MG63 (cell line): ENCODE data around the gene TUBGCP2. TPM values are rescaled to one million over a fixed set of nuclear protein-coding genes. Genes with fewer than 3 reads are reported as not detected.
"Not testable (repeated sequence)": the region's sequence is repeated elsewhere in the genome, so short reads cannot be mapped to it uniquely, and the experiment has no call there.

Source experiments
- DNase-seq: peaks from one replicate; pipeline ENCODE4 v3.0.0-alpha.2; 2020
- H3K27me3 ChIP-seq: fragments of 250-450 bp; sonication (Bioruptor Pico); 2 replicates; pipeline ENCODE4 v1.5.1; 2020; ENCODE audit warnings: mild to moderate bottlenecking, moderate library complexity
- H3K36me3 ChIP-seq: fragments of 250-450 bp; sonication (Bioruptor Pico); 2 replicates; pipeline ENCODE4 v1.5.1; 2020; ENCODE audit warnings: mild to moderate bottlenecking, moderate library complexity
- H3K4me3 ChIP-seq: fragments of 250-450 bp; sonication (Bioruptor Pico); 2 replicates; pipeline ENCODE4 v1.5.1; 2020; ENCODE audit warnings: mild to moderate bottlenecking, moderate library complexity
- H3K9me3 ChIP-seq: fragments of 250-450 bp; sonication (Bioruptor Pico); 2 replicates; pipeline ENCODE4 v1.5.1; 2020; ENCODE audit warnings: mild to moderate bottlenecking, moderate library complexity
- total RNA-seq: library from RNA; depleted of rRNA; stranded (reverse); fragments of >200 nt; shearing (Covaris generic); gene quantifications from 2 replicates; pipeline ENCODE4 v1.2.3, GENCODE V29; 2014; ENCODE audit warnings: low replicate concordance

Gene TUBGCP2
- total RNA-seq, 1 experiment from 2014 or later, result 80.8 TPM

- Histone ChIP-seq H3K27me3 (peaks cover 14% of the 10 kb centered on the region), H3K36me3 (no peaks in the 10 kb centered on the region), H3K4me3 (no peak overlapping the region), H3K9me3 (no peaks in the 10 kb centered on the region)
- no peak for DNase-seq
Measured at GRCh38 chr10:133239990-133240389, 68.7 kb downstream of the TUBGCP2 start.

- no peaks in the 10 kb centered on the region for H3K9me3 ChIP-seq
- DNase-seq, result no peak
- H3K27me3 ChIP-seq, result peaks cover 14% of the 10 kb centered on the region
- no peak overlapping the region for H3K4me3 ChIP-seq
- H3K36me3 ChIP-seq, result no peaks in the 10 kb centered on the region
Measured at GRCh38 chr10:133238466-133238804, 70.2 kb downstream of the TUBGCP2 start.

GRCh38 chr10:133237588-133238465, 70.8 kb downstream of the TUBGCP2 start, which contains the start of gene VENTX:
VENTX (plus strand) TSS chr10:133237855; CDS start chr10:133237915, 60 bp downstream.
- no peak for DNase-seq
- Histone ChIP-seq H3K36me3 (no peaks in the 10 kb centered on the region), H3K27me3 (peaks cover 14% of the 10 kb centered on the region), H3K9me3 (no peaks in the 10 kb centered on the region), H3K4me3 (no peak within 1 kb of the TSS)

- H3K9me3 ChIP-seq, result no peaks in the 10 kb centered on the region
- H3K4me3 ChIP-seq, result no peak overlapping the region
- H3K36me3 ChIP-seq, result no peaks in the 10 kb centered on the region
- peaks cover 14% of the 10 kb centered on the region for H3K27me3 ChIP-seq
- no peak for DNase-seq
Measured at GRCh38 chr10:133237241-133237587, 71.5 kb downstream of the TUBGCP2 start.

- no peak overlapping the region for H3K4me3 ChIP-seq
- H3K27me3 ChIP-seq, result peaks cover 14% of the 10 kb centered on the region
- no peaks in the 10 kb centered on the region for H3K36me3 ChIP-seq
- no peak for DNase-seq
- no peaks in the 10 kb centered on the region for H3K9me3 ChIP-seq
Measured at GRCh38 chr10:133236401-133237240, 72.1 kb downstream of the TUBGCP2 start.

- Histone ChIP-seq H3K4me3 (no peak overlapping the region), H3K27me3 (peaks cover 14% of the 10 kb centered on the region), H3K36me3 (no peaks in the 10 kb centered on the region), H3K9me3 (no peaks in the 10 kb centered on the region)
- no peak for DNase-seq
Measured at GRCh38 chr10:133235932-133236331, 72.7 kb downstream of the TUBGCP2 start.

- Histone ChIP-seq H3K4me3 (no peak overlapping the region), H3K27me3 (peaks cover 14% of the 10 kb centered on the region), H3K36me3 (no peaks in the 10 kb centered on the region), H3K9me3 (no peaks in the 10 kb centered on the region)
- no peak for DNase-seq
Measured at GRCh38 chr10:133235265-133235855, 73.3 kb downstream of the TUBGCP2 start.

GRCh38 chr10:133234796-133235195, 73.9 kb downstream of the TUBGCP2 start:
- peaks cover 14% of the 10 kb centered on the region for H3K27me3 ChIP-seq
- not testable (repeated sequence) for H3K4me3 ChIP-seq, H3K36me3 ChIP-seq, DNase-seq, H3K9me3 ChIP-seq

- peaks cover 12% of the 10 kb centered on the region for H3K27me3 ChIP-seq
- no peak for DNase-seq
- no peak overlapping the region for H3K4me3 ChIP-seq
- no peaks in the 10 kb centered on the region for H3K9me3 ChIP-seq
- no peaks in the 10 kb centered on the region for H3K36me3 ChIP-seq
Measured at GRCh38 chr10:133231946-133232574, 76.6 kb downstream of the TUBGCP2 start.

- Histone ChIP-seq H3K4me3 (no peak overlapping the region), H3K27me3 (peaks cover 6% of the 10 kb centered on the region), H3K36me3 (no peaks in the 10 kb centered on the region), H3K9me3 (no peaks in the 10 kb centered on the region)
- no peak for DNase-seq
Measured at GRCh38 chr10:133231244-133231945, 77.3 kb downstream of the TUBGCP2 start.

GRCh38 chr10:133230387-133231195, 78.1 kb downstream of the TUBGCP2 start:
- no peaks in the 10 kb centered on the region for H3K9me3 ChIP-seq
- H3K4me3 ChIP-seq, result no peak overlapping the region
- peaks cover 5% of the 10 kb centered on the region for H3K27me3 ChIP-seq
- no peak for DNase-seq
- H3K36me3 ChIP-seq, result no peaks in the 10 kb centered on the region

GRCh38 chr10:133230044-133230361, 78.7 kb downstream of the TUBGCP2 start, which contains the start of gene UTF1:
UTF1 (plus strand) TSS chr10:133230217; CDS start chr10:133230289, 72 bp downstream.
- H3K9me3 ChIP-seq, result no peaks in the 10 kb centered on the region
- no peak within 1 kb of the TSS for H3K4me3 ChIP-seq
- peaks cover 5% of the 10 kb centered on the region for H3K27me3 ChIP-seq
- no peak for DNase-seq
- H3K36me3 ChIP-seq, result no peaks in the 10 kb centered on the region

GRCh38 chr10:133229265-133230043, 79.2 kb downstream of the TUBGCP2 start:
- H3K36me3 ChIP-seq, result no peaks in the 10 kb centered on the region

More at GRCh38 chr10:133229265-133230043, 79.2 kb downstream of the TUBGCP2 start:
- no peaks in the 10 kb centered on the region for H3K9me3 ChIP-seq
- H3K4me3 ChIP-seq, result no peak overlapping the region
- DNase-seq, result no peak
- peaks cover 5% of the 10 kb centered on the region for H3K27me3 ChIP-seq
